Measurements from ENCODE around the gene ATP1A1.

The ATP1A1 gene

DNA sequence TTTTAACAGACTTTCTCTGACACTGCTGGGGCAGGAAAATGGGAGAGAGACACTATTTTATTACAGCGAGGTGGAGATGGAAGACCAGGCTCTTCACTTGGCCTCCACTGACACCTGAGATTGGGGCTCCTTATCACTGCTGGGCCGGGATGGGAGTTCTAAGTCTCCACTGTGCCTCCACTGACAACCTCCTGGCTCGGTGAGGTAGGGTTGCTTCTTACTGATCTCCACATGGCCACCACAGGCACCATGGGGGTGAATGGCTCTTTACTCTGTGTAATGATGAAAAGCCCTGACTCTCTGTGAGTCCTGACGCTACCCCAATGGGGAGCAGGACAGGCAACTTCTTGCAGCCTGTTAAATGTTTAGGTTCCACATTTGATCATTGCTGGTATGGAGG is 67.7 kb downstream of the ATP1A1 start:
- no peak for DNase-seq (ENCODE audit: low read depth)

DNA sequence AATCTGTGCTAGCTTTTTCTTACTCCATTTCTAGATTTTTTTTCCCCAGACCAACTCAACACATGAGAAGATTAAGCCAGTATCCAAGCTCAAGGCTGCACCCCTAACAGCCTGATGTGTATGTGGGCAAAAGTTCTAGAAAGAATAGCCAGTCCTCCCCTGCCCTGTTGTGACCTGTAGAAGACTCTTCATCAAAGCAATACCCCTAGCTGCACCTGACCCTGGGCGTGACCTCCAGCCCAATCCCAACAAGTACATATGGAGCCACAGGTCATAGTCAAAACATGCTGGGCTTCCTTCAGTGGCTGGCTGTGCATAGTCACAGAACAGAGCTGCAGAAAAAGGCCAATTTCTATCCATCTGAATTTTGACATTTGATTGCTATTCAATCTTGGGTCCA is 72.5 kb downstream of the ATP1A1 start:
- DNase-seq (ENCODE audit: low read depth), result no peak

DNA sequence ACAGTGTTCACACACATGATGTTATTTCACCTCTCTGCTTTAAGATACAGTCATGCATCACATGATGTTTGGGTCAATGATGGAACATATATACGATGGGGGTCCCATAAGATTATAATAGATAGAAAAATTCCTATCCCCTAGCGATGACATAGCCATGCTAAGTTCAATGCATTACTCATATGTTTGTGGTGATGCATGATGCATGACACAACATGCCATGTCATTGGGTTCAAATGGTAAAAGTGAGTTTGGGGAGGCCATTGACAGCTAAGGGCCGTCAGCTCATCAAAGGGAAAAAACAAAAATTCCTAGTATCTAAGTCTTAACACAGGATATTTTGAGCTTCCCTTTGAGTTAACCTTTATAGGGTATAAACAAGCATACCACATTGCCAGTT is 73.6 kb downstream of the ATP1A1 start:
- no peak for DNase-seq (ENCODE audit: low read depth)

DNA sequence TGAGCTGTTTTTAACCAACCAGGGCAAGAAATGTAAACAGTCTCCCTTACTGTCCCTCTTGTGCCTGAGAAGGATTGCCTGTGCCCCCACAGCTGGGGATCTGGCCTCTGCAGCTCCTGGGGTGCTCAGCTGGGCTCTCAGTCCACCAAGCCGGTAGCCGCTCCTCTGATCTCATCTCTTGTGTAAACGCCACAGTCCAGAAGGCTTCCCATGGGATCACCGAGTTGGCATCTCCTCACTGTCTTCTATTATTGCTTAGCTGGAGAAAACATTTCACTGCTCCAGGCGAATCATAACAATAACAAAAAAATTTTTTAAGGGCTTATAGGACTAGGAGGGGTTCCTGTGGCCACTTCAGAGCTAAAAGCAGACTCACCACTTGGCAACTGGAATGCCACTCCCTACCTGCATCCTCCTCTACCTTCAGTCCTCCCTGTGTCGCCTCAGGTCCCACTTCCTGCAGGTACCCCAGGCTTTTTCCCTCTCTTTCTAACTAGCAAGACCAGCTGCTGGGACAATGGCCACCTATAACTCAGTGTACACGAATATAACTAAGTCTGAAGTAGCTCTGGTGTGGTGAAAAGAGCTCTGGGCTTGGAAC is 75.8 kb downstream of the ATP1A1 start:
- peak; percentile 9 for DNase-seq (ENCODE audit: low read depth)

DNA sequence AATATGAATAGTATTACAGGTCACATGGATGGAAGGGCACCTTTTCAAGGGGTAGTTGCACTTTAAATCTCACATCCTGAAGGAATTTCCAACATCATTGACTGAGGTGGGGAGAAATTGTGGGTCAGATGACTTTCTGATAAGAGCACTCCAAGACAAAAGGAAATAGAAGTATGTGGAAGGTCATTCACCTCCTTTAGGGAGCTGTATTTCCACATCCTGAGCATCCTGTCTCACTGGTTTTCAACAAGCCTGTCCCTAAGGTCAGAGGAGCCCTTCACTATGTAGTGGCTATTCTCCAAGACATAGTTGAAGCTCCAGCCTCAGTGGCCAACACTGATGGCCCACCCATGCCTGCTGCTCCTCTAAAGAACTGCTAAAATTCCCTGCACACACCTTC is 76.5 kb downstream of the ATP1A1 start:
- DNase-seq (ENCODE audit: low read depth), result no peak

DNA sequence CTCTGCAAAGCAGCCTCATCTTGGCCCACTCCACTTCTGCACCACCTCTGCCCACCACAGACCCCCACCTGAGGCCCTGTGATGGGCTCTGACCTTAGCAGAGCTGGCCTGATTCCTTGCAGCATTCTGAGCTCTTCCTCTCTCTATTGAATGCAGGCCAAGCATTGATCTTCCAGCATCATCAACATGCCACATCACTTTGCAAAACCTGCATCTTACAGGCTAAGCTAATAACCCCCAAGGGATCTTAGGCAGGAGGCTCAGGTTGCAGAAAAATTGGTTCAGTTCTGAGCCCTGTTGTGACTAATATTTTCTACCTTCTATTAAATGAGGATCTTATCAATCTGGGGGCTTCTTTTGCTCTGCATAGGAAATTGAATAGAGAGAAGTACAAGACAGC is 78.7 kb downstream of the ATP1A1 start:
- DNase-seq (ENCODE audit: low read depth), result no peak

- no peak for DNase-seq (ENCODE audit: low read depth)
Measured at GRCh38 chr1:116453481-116453880, 80.4 kb downstream of the ATP1A1 start.

GRCh38 chr1:116453906-116454305 is 80.9 kb downstream of the ATP1A1 start:
- DNase-seq (ENCODE audit: low read depth), result no peak

All from fibroblast of the conjunctiva (primary cell).